Astrocyte (in vitro differentiated cells and primary cell): ENCODE results near the gene RIMBP2. TPM values are rescaled to one million over a fixed set of nuclear protein-coding genes. Genes with fewer than 3 reads are reported as not detected.

Source experiments
- DNase-seq: peaks from one replicate; pipeline ENCODE4 v3.0.0-alpha.2; 2010; ENCODE audit warnings: low read depth
- FAIRE-seq: peaks from 2 replicates; lab custom pipeline; 2011; peaks lifted over from hg19 to GRCh38; lab: Jason Lieb, UNC
- H2AFZ ChIP-seq: 2 replicates; pipeline ENCODE4 v1.6.0; 2012; ENCODE audit warnings: low read depth, low read length, inconsistent platforms
- H3K27ac ChIP-seq: 2 replicates; pipeline ENCODE4 v1.5.1; 2011; ENCODE audit warnings: low read depth, low read length, inconsistent platforms
- H3K27me3 ChIP-seq: 2 replicates; pipeline ENCODE4 v1.6.0; 2011; ENCODE audit warnings: low read length, inconsistent platforms; ENCODE audit not compliant: insufficient read depth
- H3K36me3 ChIP-seq: 2 replicates; pipeline ENCODE4 v1.5.1; 2011; ENCODE audit warnings: low read length, inconsistent platforms; ENCODE audit not compliant: insufficient read depth
- H3K4me1 ChIP-seq: 2 replicates; pipeline ENCODE4 v1.5.1; 2011; ENCODE audit warnings: low read length, inconsistent platforms; ENCODE audit not compliant: insufficient read depth
- H3K4me2 ChIP-seq: 2 replicates; pipeline ENCODE4 v1.6.0; 2012; ENCODE audit warnings: low read length, inconsistent platforms
- H3K4me3 ChIP-seq: 2 replicates; pipeline ENCODE4 v1.5.1; 2011; ENCODE audit warnings: low read depth, mild to moderate bottlenecking, low read length, inconsistent platforms; ENCODE audit not compliant: insufficient read depth
- H3K79me2 ChIP-seq: 2 replicates; pipeline ENCODE4 v1.6.0; 2012; ENCODE audit warnings: mild to moderate bottlenecking, low read length, inconsistent platforms; ENCODE audit not compliant: insufficient read depth
- H3K9ac ChIP-seq: 2 replicates; pipeline ENCODE4 v1.6.0; 2012; ENCODE audit warnings: mild to moderate bottlenecking, low read length, inconsistent platforms
- H3K9me3 ChIP-seq: 2 replicates; pipeline ENCODE4 v1.5.1; 2012; ENCODE audit warnings: low read depth, mild to moderate bottlenecking, low read length, inconsistent platforms; ENCODE audit not compliant: insufficient read depth
- H4K20me1 ChIP-seq: 2 replicates; pipeline ENCODE4 v1.6.0; 2012; ENCODE audit warnings: low read length, inconsistent platforms; ENCODE audit not compliant: insufficient read depth
- H3K27ac Mint-ChIP-seq: one replicate; pipeline ENCODE4 v1.8.0; 2021; ENCODE audit warnings: mild to moderate bottlenecking, mixed read lengths; ENCODE audit not compliant: unreplicated experiment
- H3K27me3 Mint-ChIP-seq: one replicate; pipeline ENCODE4 v1.8.0; 2021; ENCODE audit warnings: low read depth, mixed read lengths; ENCODE audit not compliant: unreplicated experiment
- H3K36me3 Mint-ChIP-seq: one replicate; pipeline ENCODE4 v1.8.0; 2021; ENCODE audit warnings: low read depth, mixed read lengths; ENCODE audit not compliant: unreplicated experiment
- H3K4me1 Mint-ChIP-seq: one replicate; pipeline ENCODE4 v1.8.0; 2021; ENCODE audit warnings: low read depth, mixed read lengths; ENCODE audit not compliant: unreplicated experiment
- H3K4me3 Mint-ChIP-seq: one replicate; pipeline ENCODE4 v1.8.0; 2021; ENCODE audit warnings: mild to moderate bottlenecking, moderate library complexity, mixed read lengths; ENCODE audit not compliant: unreplicated experiment
- H3K9me3 Mint-ChIP-seq: one replicate; pipeline ENCODE4 v1.8.0; 2021; ENCODE audit warnings: mild to moderate bottlenecking, mixed read lengths; ENCODE audit not compliant: unreplicated experiment
- EZH2 ChIP-seq: IDR thresholded peaks from 2 replicates; pipeline ENCODE4 v1.6.1; 2012; ENCODE audit warnings: mild to moderate bottlenecking, low read length, inconsistent platforms; ENCODE audit not compliant: insufficient read depth
- total RNA-seq: library from RNA; stranded (reverse); gene quantifications from 2 replicates; pipeline ENCODE4 v1.2.1, GENCODE V29; 2021
- TF ChIP-seq, protein P1 (sequence below): IDR thresholded peaks from 2 replicates; pipeline ENCODE4 v1.5.1; 2011; ENCODE audit warnings: low read depth, mild to moderate bottlenecking, inconsistent platforms, low read length, moderate library complexity; ENCODE audit not compliant: insufficient read depth

The RIMBP2 gene
- total RNA-seq, 1 donor from 2014 or later, result 2.2 TPM

DNA sequence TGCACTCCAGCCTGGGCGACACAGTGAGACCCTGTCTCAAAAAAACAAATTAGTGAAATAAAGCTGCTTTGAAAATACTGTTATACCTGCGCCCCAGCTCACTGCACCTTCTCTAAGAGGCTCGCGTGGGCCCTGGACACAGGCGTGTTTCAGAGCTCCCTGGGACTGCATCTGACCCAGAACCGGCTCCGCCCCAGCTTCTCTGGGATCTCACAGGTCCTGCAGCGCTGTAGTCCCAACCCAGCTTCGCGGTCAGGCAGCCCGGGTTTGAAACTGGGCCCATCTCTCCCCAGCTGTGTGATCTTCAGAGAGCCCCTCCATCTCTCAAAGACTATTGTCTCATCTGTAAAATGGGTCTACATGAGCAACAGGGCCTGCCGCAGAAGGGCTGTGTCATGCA is 7.5 kb downstream of the RIMBP2 start:
- peaks cover 11% of the 10 kb centered on the region for H3K9me3 Mint-ChIP-seq
- no peaks in the 10 kb centered on the region for H3K36me3 Mint-ChIP-seq
- H3K4me3 Mint-ChIP-seq, result no peak overlapping the region
- peaks cover 15% of the 10 kb centered on the region for H3K27me3 Mint-ChIP-seq
- Histone ChIP-seq H3K36me3 (no peaks in the 10 kb centered on the region), H3K4me3 (no peak overlapping the region), H3K9me3 (no peaks in the 10 kb centered on the region), H3K79me2 (no peaks in the 10 kb centered on the region), H3K4me1 (no peaks in the 10 kb centered on the region), H3K27ac (no peak overlapping the region), H2AFZ (no peak overlapping the region), H3K9ac (no peak overlapping the region), H3K4me2 (no peak overlapping the region), H3K27me3 (no peaks in the 10 kb centered on the region), H4K20me1 (no peaks in the 10 kb centered on the region)
- DNase-seq, result no peak
- no peak for TF ChIP-seq EZH2
- TF ChIP-seq, protein P1, sequence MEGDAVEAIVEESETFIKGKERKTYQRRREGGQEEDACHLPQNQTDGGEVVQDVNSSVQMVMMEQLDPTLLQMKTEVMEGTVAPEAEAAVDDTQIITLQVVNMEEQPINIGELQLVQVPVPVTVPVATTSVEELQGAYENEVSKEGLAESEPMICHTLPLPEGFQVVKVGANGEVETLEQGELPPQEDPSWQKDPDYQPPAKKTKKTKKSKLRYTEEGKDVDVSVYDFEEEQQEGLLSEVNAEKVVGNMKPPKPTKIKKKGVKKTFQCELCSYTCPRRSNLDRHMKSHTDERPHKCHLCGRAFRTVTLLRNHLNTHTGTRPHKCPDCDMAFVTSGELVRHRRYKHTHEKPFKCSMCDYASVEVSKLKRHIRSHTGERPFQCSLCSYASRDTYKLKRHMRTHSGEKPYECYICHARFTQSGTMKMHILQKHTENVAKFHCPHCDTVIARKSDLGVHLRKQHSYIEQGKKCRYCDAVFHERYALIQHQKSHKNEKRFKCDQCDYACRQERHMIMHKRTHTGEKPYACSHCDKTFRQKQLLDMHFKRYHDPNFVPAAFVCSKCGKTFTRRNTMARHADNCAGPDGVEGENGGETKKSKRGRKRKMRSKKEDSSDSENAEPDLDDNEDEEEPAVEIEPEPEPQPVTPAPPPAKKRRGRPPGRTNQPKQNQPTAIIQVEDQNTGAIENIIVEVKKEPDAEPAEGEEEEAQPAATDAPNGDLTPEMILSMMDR, result no peak
- H3K4me1 Mint-ChIP-seq, result no peaks in the 10 kb centered on the region
- no peak overlapping the region for H3K27ac Mint-ChIP-seq
- no peak for FAIRE-seq

DNA sequence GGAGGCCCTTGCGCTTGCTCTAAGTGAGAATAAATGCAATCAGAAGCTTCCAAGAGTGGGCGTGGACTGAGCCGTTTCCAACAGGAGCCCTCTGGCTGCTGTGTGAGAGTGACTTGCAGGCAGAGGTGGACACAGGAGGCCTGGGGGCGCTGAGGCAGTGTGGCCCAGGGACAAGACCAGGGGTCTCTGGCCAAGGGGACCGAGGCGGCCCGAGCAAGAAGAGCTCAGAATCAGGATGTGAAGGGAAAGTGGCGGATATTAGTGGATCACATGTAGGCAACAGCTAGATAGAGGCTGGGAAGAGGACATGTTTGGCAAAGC is 8.6 kb downstream of the RIMBP2 start:
- H3K4me3 ChIP-seq, result no peak overlapping the region
- no peak overlapping the region for H3K4me2 ChIP-seq
- no peak overlapping the region for H3K9ac ChIP-seq
- Mint-ChIP-seq H3K4me1 (no peaks in the 10 kb centered on the region), H3K4me3 (no peak overlapping the region), H3K27ac (no peak overlapping the region), H3K36me3 (no peaks in the 10 kb centered on the region), H3K27me3 (peaks cover 8% of the 10 kb centered on the region), H3K9me3 (peaks cover 8% of the 10 kb centered on the region)
- DNase-seq, result no peak
- H3K4me1 ChIP-seq, result no peaks in the 10 kb centered on the region
- H2AFZ ChIP-seq, result no peak overlapping the region
- FAIRE-seq, result no peak
- H3K79me2 ChIP-seq, result no peaks in the 10 kb centered on the region
- H3K9me3 ChIP-seq, result no peaks in the 10 kb centered on the region
- no peaks in the 10 kb centered on the region for H3K27me3 ChIP-seq
- TF ChIP-seq, protein P1, result no peak
- no peak for TF ChIP-seq EZH2
- H3K36me3 ChIP-seq, result no peaks in the 10 kb centered on the region
- H4K20me1 ChIP-seq, result no peaks in the 10 kb centered on the region
- no peak overlapping the region for H3K27ac ChIP-seq

DNA sequence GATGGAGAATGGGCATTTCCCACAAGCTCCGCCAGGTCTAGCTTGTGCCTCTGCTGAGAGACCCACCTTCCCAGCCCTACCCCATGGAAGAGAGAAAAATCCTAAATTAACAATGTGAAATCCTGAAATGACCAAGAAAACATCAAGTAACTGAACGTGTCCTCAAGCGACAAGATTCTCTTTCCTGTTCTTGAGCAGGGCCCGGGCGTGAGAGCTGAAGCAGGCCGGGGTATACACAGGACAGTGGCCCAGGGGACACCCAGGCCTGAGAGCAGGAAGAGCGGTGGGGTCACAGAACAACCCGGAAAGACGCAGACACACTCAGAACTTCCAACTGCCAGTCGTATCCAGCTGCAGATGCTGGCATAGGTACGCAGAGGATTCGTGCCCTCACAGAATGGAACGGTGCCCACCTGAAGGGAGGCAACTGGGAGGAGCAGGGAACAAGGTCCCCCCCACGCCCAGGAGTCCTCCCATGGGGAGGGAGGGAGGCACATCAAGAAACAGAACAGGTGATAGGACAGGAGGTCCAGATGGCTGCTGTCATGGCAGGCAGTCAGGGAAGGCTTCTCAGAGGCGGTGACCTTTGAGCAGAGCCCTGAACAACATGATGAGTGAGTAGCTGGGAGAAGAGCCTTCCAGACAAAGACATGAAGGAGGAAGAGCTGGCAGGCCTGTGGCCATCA is 9.1 kb downstream of the RIMBP2 start:
- Histone ChIP-seq H3K9ac (no peak overlapping the region), H3K9me3 (no peaks in the 10 kb centered on the region), H3K4me1 (no peaks in the 10 kb centered on the region), H4K20me1 (no peaks in the 10 kb centered on the region), H3K79me2 (no peaks in the 10 kb centered on the region), H3K4me3 (no peak overlapping the region), H2AFZ (no peak overlapping the region), H3K4me2 (no peak overlapping the region), H3K27me3 (no peaks in the 10 kb centered on the region), H3K36me3 (no peaks in the 10 kb centered on the region), H3K27ac (no peak overlapping the region)
- Mint-ChIP-seq H3K9me3 (peaks cover 8% of the 10 kb centered on the region), H3K27me3 (peaks cover 8% of the 10 kb centered on the region), H3K4me3 (no peak overlapping the region), H3K4me1 (no peaks in the 10 kb centered on the region), H3K36me3 (no peaks in the 10 kb centered on the region), H3K27ac (no peak overlapping the region)
- FAIRE-seq (no peak), DNase-seq (no peak)
- TF ChIP-seq, protein P1, result no peak
- TF ChIP-seq EZH2, result no peak
